Measurements from ENCODE around the gene HS2ST1. TPM values are rescaled to one million over a fixed set of nuclear protein-coding genes. Genes with fewer than 3 reads are reported as not detected.

HS2ST1 gene
- total RNA-seq, 1 experiment from 2014 or later: 30.1 TPM

DNA sequence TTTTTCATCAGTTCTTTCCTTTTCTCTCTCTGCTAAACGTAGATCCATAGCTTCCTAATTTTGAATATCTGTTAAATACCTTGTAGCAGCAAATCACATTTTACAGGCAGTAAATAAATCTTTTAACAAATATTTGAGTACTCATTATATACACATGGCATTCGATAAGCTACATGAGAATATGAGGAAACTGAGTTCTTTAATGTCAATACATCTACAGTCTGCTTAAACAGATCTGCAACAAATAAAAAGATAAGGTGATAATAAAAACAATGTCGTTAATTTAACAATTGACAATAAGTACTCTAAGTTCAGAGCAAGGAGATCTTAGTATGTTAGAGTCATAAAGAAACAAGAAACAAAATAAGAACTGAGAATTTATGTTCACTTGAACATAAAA, 43.4 kb upstream of the HS2ST1 start (continued):
- TF ChIP-seq ATF3 (IDR thresholded peaks at IDR 0.05) (no peak), SP1 (IDR thresholded peaks at IDR 0.05; ENCODE audit: low read depth) (no peak), FOSL1 (IDR thresholded peaks at IDR 0.05; ENCODE audit: low read depth) (no peak), EZH2 (IDR thresholded peaks at IDR 0.05) (no peak), ZNF274 (IDR thresholded peaks at IDR 0.05; ENCODE audit: low read depth, low read length) (no peak)

GRCh38 chr1:86872086-86872485, 42.3 kb upstream of the HS2ST1 start:
- POLR2A ChIA-PET: no interaction called here
- ATAC-seq: no peak
- H3K4me1 ChIP-seq (ENCODE audit: control insufficient read depth in 1 of 2, insufficient read depth in 2 of 2, low read length in 2 of 2): no peaks in the 10 kb centered on the region
- peaks cover 9% of the 10 kb centered on the region for H4K20me1 ChIP-seq (ENCODE audit: insufficient read depth)
- 0 out of 4 replicates have a peak, but pooled peaks cover 0 to 3% of the 10 kb centered on the region in 2 experiments for H3K36me3 ChIP-seq (ENCODE audit: control insufficient read depth in 1 of 2, insufficient read depth in 2 of 2, low read length in 2 of 2)
- TF ChIP-seq FOSL1 (IDR thresholded peaks at IDR 0.05; ENCODE audit: low read depth) (no peak), ZNF274 (IDR thresholded peaks at IDR 0.05; ENCODE audit: low read depth, low read length) (no peak), ZFX (IDR thresholded peaks at IDR 0.05) (no peak), TCF7L2 (IDR thresholded peaks at IDR 0.05; ENCODE audit: borderline replicate concordance, extremely low read depth, insufficient read depth, insufficient read length) (no peak), YY1 (IDR thresholded peaks at IDR 0.05; ENCODE audit: extremely low read depth, insufficient replicate concordance, low read depth, low read length) (no peak), POLR2A (IDR thresholded peaks at IDR 0.05; ENCODE audit: borderline replicate concordance, extremely low read depth, insufficient read depth, insufficient read length) (no peak), RAD21 (IDR thresholded peaks at IDR 0.05; ENCODE audit: low read depth) (no peak), SP1 (IDR thresholded peaks at IDR 0.05; ENCODE audit: low read depth) (no peak), ATF3 (IDR thresholded peaks at IDR 0.05) (no peak), ZBTB33 (IDR thresholded peaks at IDR 0.05; ENCODE audit: extremely low read depth, insufficient replicate concordance, low read length) (no peak), POLR2AphosphoS5 (IDR thresholded peaks at IDR 0.05; ENCODE audit: low read depth, low read length) (no peak), EZH2 (IDR thresholded peaks at IDR 0.05) (no peak), SRF (IDR thresholded peaks at IDR 0.05; ENCODE audit: low read depth) (no peak), CEBPB (IDR thresholded peaks at IDR 0.05; ENCODE audit: low read depth) (no peak), EGR1 (IDR thresholded peaks at IDR 0.05; ENCODE audit: low read depth) (no peak), CBX3 (IDR thresholded peaks at IDR 0.05; ENCODE audit: low read depth) (no peak), JUND (IDR thresholded peaks at IDR 0.05) (no peak)
- TF ChIP-seq, protein P1, sequence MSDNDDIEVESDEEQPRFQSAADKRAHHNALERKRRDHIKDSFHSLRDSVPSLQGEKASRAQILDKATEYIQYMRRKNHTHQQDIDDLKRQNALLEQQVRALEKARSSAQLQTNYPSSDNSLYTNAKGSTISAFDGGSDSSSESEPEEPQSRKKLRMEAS (IDR thresholded peaks at IDR 0.05): no peak
- no peak overlapping the region for H2AFZ ChIP-seq (ENCODE audit: low read depth, low read length, poor library complexity, severe bottlenecking)
- H3K27me3 ChIP-seq (ENCODE audit: insufficient read depth, low read length): no peaks in the 10 kb centered on the region
- no peaks in the 10 kb centered on the region for H3K9me3 ChIP-seq (ENCODE audit: control insufficient read depth in 1 of 2, insufficient read depth in 1 of 2, low read depth in 1 of 2, low read length in 2 of 2)
- CTCF ChIA-PET: no interaction called here
- no peak for DNase-seq (ENCODE audit: low read depth, low spot score)
- RAD21 ChIA-PET (ENCODE audit: low non-redundant PET in 1 of 2, low total read pairs in 2 of 2, uncharacterized antibody in 2 of 2, unreplicated experiment in 2 of 2): no interaction called here
- no peak overlapping the region for H3K4me2 ChIP-seq (ENCODE audit: low read length)
- peaks cover 16% of the 10 kb centered on the region; the same call in 1 of the 2 replicates for H3K79me2 ChIP-seq (ENCODE audit: insufficient read depth, low read length)
- intact Hi-C loops (cut with micrococcal nuclease): no loop called here
- no peaks in the 10 kb centered on the region for H3K9me2 ChIP-seq (ENCODE audit: insufficient read depth)
- H3K27ac ChIP-seq (ENCODE audit: low read depth, low read length): no peak overlapping the region
- no peak overlapping the region for H3K9ac ChIP-seq (ENCODE audit: low read length)
- no TSS peak for BruUV-seq (replicated peaks)
- H3K4me3 ChIP-seq (replicated peaks in 1 of 2; ENCODE audit: low read depth in 1 of 2, low read length in 2 of 2): no peak overlapping the region

Measured in HCT116 (cell line).